Glutamatergic neuron (in vitro differentiated cells): ENCODE results near the gene SNRPB2. TPM values are rescaled to one million over a fixed set of nuclear protein-coding genes. Genes with fewer than 3 reads are reported as not detected.

Experiments used
- DNase-seq: peaks from one replicate; pipeline ENCODE4 v3.0.0; 2022
- H3K27ac Mint-ChIP-seq: one replicate; pipeline ENCODE4 v1.8.0; 2020; ENCODE audit warnings: mild to moderate bottlenecking, mixed read lengths, inconsistent platforms; ENCODE audit not compliant: unreplicated experiment
- H3K27me3 Mint-ChIP-seq: one replicate; pipeline ENCODE4 v1.8.0; 2020; ENCODE audit warnings: mild to moderate bottlenecking, moderate library complexity, mixed read lengths, inconsistent platforms; ENCODE audit not compliant: unreplicated experiment
- H3K36me3 Mint-ChIP-seq: one replicate; pipeline ENCODE4 v1.8.0; 2020; ENCODE audit warnings: mild to moderate bottlenecking, mixed read lengths, inconsistent platforms; ENCODE audit not compliant: unreplicated experiment
- H3K4me1 Mint-ChIP-seq: one replicate; pipeline ENCODE4 v1.8.0; 2020; ENCODE audit warnings: mild to moderate bottlenecking, low read depth, mixed read lengths, inconsistent platforms; ENCODE audit not compliant: unreplicated experiment
- H3K4me3 Mint-ChIP-seq: one replicate; pipeline ENCODE4 v1.8.0; 2020; ENCODE audit warnings: mild to moderate bottlenecking, mixed read lengths, inconsistent platforms; ENCODE audit not compliant: unreplicated experiment
- H3K9me3 Mint-ChIP-seq: one replicate; pipeline ENCODE4 v1.8.0; 2020; ENCODE audit warnings: mild to moderate bottlenecking, moderate library complexity, mixed read lengths, inconsistent platforms; ENCODE audit not compliant: unreplicated experiment
- CTCF ChIP-seq: fragments of 200-600 bp; sonication (generic); IDR thresholded peaks from one replicate; pipeline ENCODE4 v1.5.0; 2021; ENCODE audit not compliant: partially characterized antibody, unreplicated experiment
- total RNA-seq: library from RNA; stranded (reverse); fragmentation: NEBNext Ultra II Directional; extraction: Animal tissue kit (Norgen Biotek cat#: 25700); gene quantifications from one replicate; pipeline ENCODE4 v1.2.1, GENCODE V29; 2021; ENCODE audit not compliant: unreplicated experiment

Gene SNRPB2
- total RNA-seq, 1 donor from 2014 or later, result 81.3 TPM

- DNase-seq, result no peak
- no peak for TF ChIP-seq CTCF
- no peak overlapping the region for H3K4me3 Mint-ChIP-seq
- no peaks in the 10 kb centered on the region for H3K9me3 Mint-ChIP-seq
- H3K4me1 Mint-ChIP-seq, result no peaks in the 10 kb centered on the region
- no peak overlapping the region for H3K27ac Mint-ChIP-seq
- H3K27me3 Mint-ChIP-seq, result peaks cover 6% of the 10 kb centered on the region
- H3K36me3 Mint-ChIP-seq, result no peaks in the 10 kb centered on the region
Measured at GRCh38 chr20:16752082-16752481, 22.3 kb downstream of the SNRPB2 start.

- Mint-ChIP-seq H3K27me3 (peaks cover 6% of the 10 kb centered on the region), H3K9me3 (no peaks in the 10 kb centered on the region), H3K4me3 (no peak overlapping the region), H3K4me1 (no peaks in the 10 kb centered on the region), H3K36me3 (no peaks in the 10 kb centered on the region), H3K27ac (no peak overlapping the region)
- no peak for TF ChIP-seq CTCF
- no peak for DNase-seq
Measured at GRCh38 chr20:16752901-16753300, 23.1 kb downstream of the SNRPB2 start.

- TF ChIP-seq CTCF, result no peak
Measured at GRCh38 chr20:16758454-16759180, 28.8 kb downstream of the SNRPB2 start.

GRCh38 chr20:16759181-16759563, 29.3 kb downstream of the SNRPB2 start:
- Mint-ChIP-seq H3K27me3 (peaks cover 6% of the 10 kb centered on the region), H3K9me3 (no peaks in the 10 kb centered on the region), H3K27ac (no peak overlapping the region), H3K36me3 (no peaks in the 10 kb centered on the region), H3K4me3 (no peak overlapping the region), H3K4me1 (peaks cover 4% of the 10 kb centered on the region)
- DNase-seq, result no peak
- TF ChIP-seq CTCF, result no peak

More at GRCh38 chr20:16758454-16759180, 28.8 kb downstream of the SNRPB2 start:
- no peak overlapping the region for H3K27ac Mint-ChIP-seq
- peaks cover 4% of the 10 kb centered on the region for H3K4me1 Mint-ChIP-seq
- no peak overlapping the region for H3K4me3 Mint-ChIP-seq
- H3K36me3 Mint-ChIP-seq, result no peaks in the 10 kb centered on the region
- peaks cover 6% of the 10 kb centered on the region for H3K27me3 Mint-ChIP-seq
- no peak for DNase-seq
- no peaks in the 10 kb centered on the region for H3K9me3 Mint-ChIP-seq

GRCh38 chr20:16760431-16761304, 30.8 kb downstream of the SNRPB2 start:
- DNase-seq, result no peak
- Mint-ChIP-seq H3K9me3 (no peaks in the 10 kb centered on the region), H3K27me3 (peaks cover 6% of the 10 kb centered on the region), H3K27ac (no peak overlapping the region), H3K4me3 (no peak overlapping the region), H3K36me3 (no peaks in the 10 kb centered on the region), H3K4me1 (peaks cover 4% of the 10 kb centered on the region)
- no peak for TF ChIP-seq CTCF
